GM19468 (cell line): Measurements from ENCODE around the gene NPTN.
"Not testable (repeated sequence)": the region's sequence is repeated elsewhere in the genome, so short reads cannot be mapped to it uniquely, and the experiment has no call there.

Experiments
- ATAC-seq: cut with Tn5 transposase; IDR thresholded peaks from one replicate; pipeline ENCODE4 v1.9.1; 2021; ENCODE audit warnings: mild to moderate bottlenecking, moderate library complexity, moderate number of reproducible peaks; ENCODE audit not compliant: unreplicated experiment; ENCODE audit errors: extremely low read depth

The NPTN gene

GRCh38 chr15:73633111-73633990, at the start of gene NPTN:
NPTN (minus strand) TSS chr15:73633389; CDS start chr15:73633215, 174 bp downstream.
- ATAC-seq: peak; percentile 53

DNA sequence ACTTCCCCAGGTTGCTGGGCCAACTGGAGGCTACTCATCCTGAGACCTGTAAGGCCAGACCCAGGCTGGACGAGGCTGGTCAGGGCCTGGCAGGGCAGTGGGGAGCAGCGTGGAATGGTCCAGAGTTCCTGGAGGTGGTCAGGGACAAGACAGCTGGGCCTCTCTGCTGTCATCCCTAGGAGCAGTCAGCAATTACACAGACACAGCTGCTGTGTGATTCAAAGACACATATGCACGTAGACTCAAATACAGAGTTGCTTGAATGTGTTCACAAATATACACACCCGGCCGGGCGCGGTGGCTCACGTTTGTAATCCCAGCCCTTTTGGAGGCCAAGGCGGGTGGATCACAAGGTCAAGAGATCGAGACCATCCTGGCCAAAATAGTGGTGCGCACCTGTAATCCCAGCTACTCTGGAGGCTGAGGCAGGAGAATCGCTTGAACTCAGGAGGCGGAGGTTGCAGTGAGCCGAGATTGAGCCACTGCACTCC, 49.5 kb upstream of the NPTN start:
- ATAC-seq: no peak

DNA sequence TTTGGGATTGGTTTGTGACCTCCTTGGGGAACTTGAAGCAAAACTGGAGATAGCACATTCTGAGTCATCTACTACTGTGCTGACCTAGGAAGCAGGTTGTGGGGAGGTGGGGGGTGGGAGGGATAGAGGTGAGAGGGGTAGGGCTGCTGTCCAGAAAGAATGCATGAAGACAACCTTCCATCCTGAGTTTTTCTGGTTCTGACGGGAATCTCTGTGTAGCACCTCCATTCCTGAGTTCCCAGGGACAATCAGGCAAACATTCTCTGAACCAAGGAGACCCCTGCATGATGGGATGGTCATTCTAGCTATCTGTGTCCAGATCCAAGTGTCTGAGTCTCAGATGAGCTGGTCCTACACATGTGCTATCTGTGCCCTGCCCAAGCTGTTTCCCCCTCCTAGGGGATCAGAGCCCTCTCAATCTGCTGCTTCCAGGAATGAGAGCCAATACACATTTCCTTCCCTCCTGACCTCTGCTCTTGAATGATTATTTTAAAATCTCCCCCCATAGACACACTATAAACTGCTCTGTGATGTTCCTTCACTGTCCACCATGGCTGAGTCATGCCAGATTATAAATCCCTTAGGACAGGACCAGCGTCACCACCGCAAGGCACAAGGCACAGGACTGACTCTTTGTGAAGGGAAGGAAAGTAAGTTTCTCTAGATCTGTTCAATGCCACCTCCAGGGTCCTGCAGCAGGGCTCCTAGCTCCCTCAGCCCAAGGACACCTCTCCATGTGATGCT, 48.8 kb upstream of the NPTN start:
- ATAC-seq: no peak

DNA sequence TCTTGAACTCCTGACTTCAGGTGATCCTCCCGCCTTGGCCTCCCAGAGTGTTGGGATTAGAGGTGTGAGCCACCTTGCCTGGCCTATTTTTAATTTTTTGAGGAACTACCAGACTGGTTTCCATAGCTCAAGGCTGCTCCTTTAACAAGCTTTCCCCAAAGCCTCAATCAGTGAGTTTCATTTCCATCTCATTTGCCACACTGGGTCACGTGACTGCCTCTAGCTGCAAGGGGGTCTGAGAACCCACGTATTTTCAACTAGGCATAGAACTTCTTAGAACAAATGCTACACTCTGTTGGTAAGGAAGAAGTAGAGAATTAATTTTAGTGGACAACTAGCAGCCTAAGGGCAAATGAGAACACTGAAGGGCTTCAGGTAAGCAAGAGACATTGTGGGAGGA, 47.9 kb upstream of the NPTN start:
- no peak for ATAC-seq

GRCh38 chr15:73680549-73680948, 47.4 kb upstream of the NPTN start:
- ATAC-seq: no peak

GRCh38 chr15:73679964-73680363, 46.8 kb upstream of the NPTN start:
- ATAC-seq: no peak

DNA sequence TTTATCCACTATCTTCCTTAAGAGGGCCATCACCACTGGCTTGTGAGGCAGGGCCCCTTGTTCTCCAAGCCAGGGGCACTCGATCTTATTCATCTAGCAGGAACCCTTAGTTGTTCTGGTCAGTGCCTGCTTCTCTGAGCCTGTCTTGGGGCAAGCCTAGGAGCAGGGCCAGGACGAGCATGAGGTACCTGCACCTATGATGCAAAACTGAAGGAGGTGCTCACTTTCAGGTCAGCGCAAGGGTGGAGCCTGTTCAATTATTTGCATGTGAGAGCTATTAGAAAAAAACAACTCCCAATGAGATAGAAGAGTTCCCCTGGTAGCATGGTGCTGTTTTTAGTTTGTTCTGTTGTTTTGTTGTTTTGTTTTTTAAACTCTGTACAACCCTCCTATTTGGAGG, 46.0 kb upstream of the NPTN start:
- ATAC-seq: no peak

- no peak for ATAC-seq
Measured at GRCh38 chr15:73678498-73678897, 45.3 kb upstream of the NPTN start.

GRCh38 chr15:73677733-73678132, 44.5 kb upstream of the NPTN start:
- no peak for ATAC-seq

DNA sequence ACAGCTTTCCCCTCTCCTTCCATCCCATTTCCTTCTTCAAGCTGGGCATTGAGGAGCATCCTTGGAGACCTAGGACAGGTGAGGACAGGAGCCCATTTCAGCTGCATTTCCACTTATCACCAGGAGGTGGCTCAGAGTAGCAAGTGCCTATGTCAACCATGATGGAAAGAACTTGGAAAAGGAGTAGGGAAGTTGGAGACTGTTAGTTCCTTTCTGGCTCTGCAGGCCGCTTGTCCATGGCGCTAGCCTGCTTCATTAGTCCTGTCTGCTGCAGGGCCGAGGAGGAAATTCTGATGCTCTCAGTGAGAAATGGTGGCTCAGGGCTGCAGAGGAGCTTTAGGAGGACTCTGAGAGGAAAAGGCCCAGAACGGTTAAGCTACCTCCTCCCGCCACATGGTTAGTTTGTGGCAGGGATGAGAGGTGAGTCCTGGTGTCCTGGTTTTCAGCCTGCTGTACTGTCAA, 44.0 kb upstream of the NPTN start:
- ATAC-seq: no peak

- ATAC-seq: no peak
Measured at GRCh38 chr15:73674587-73674986, 41.4 kb upstream of the NPTN start.

DNA sequence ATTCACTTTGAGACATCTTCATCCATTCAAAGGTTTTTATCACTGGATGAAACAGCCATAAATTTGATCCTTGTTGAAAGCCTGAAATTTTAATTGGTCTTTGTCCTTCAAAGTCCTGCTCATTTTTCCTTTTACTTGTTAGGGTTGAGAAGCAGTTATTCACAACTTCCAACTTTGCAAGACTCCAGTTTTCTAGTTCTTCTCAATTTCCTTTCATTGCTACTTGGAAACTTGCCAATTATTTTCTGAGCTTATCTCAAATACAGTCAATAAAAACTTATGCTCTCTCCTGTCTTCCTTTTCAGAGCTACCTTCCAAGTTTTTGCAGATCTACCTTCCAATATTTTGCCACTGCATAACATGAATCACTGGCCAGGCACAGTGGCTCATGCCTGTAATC, 27.3 kb upstream of the NPTN start:
- ATAC-seq: no peak

DNA sequence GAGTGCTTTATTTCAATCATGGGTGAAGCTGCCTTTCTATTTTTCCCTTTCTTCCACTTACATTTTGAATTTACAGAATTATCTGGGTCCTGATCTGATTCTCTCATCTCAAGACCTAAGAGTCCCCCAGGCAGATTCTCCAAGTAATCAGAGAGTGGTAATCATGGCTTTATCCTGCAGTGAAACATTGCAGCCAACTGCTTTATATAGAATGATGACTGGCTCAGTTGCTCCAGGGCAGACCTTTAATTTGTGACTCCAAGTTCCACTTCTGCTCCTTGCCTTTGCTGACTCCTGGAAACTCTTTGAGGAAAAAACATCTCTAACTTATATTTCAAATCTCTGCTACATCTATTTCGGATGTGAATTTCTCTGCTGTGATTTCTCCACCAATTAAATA, 25.5 kb upstream of the NPTN start:
- no peak for ATAC-seq

DNA sequence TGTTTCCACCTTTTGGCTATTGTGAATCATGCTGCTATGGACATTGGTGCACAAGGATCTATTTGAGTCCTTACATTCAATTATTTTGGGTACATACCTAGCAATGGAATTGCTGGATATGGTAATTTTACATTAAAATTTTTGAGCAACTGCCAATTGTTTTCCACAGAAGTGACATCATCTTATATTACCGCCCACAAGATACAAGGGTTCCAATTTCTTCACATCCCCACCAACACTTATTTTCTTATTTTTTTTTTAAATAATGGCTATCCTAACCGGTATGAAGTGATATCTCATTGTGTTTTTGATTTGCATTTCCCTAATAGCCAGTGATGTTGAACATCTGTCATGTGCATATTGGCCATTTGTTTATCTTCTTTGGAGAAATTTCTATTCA, 22.5 kb upstream of the NPTN start:
- no peak for ATAC-seq

GRCh38 chr15:73654659-73655058, 21.5 kb upstream of the NPTN start:
- ATAC-seq: no peak

DNA sequence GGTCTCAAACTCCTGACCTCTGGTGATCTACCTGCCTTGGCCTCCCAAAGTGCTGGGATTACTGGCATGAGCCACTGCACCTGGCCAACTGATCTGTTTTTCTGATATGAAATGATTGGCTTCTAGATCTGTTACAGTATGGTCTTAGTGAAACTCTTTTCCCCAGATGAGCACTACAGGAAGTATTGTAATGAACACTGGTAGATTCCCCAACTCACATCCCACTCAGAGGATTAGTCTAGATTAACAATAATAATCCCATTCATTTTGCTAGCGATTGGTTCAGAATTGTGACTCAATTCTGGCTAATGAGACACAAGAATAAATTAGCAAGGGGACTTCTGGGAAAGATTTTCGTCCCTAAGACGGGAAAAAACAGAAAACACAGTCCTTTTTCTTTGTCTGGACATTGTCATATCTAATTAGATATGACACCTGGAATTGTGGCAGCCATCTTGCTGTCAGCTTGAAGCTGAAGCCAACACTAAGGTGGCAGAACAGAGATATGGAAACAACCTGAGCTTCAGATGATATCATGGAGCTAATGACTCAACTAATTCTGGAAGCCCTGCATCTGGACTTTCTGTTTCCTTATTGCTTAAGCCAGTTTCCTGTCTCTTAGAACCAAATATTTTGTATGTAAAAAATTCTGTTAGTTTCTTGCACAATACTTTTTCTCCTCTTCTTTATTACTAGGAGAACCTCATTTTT, 17.4 kb upstream of the NPTN start:
- no peak for ATAC-seq

DNA sequence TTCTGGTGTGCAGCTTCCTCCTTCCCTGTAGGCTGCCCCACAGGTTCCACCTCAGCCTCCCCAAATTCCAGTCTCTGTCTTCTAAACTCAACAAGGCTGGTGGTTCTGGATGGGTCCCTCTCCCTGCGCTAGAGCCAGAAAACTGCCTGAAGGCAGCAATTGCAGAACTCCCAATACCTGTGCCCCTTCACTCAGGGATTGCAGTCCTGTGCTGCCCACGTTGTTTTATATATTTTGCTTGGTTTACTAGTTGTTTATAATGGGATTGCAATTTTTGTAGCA, 14.8 kb upstream of the NPTN start:
- no peak for ATAC-seq

DNA sequence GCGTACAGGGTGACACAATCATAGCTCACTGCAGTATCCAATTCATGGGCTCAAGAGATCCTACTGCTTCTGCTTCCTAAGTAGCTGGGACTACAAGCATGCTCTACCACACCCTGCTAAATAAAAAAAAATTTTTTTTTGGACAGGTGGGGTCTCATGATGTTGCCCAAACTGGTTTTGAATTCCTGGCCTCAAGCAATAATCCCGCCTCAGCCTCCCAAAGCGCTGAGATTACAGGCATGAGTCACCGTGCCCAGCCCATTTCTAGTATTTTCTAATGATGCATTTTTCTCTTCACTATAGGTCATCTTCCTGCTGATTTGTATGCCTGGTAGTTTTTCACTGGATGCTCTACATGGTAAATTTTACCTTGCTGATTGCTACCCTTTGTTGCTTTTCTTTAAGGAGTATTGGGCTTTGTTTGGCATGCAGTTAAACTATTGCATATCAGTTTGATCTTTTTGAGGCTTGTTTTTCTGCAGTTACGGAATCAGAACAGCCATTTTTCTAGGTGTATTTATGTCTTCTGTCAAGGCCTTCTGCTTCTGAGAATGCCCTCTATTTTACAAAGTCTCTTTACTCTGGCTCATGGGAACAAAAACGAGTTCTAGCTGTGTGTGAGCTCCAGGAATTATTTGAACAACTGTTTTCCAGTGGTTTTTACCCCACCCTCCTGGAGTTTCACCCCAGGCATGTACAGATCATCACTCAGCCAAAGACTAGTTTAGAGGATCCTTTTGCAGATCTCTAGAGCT, 14.2 kb upstream of the NPTN start:
- no peak for ATAC-seq

DNA sequence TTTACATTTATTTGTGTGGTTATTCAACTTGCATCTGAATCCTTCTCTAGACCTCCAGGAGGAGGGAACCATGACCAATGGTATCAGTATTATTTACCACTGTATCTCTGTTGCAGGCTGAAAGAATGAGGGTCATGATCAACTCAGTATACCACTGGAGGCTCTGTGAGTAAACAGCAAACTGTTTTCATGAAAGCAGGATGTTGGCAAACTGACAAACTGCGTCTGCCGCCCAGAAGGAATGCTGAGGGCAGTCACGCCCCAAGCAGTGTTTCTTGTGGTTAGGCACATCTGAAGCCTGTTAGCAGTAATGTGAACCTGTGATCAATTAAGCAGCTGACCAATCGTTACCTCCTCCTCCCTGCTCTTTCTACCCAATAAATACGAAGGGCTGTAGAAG, 6.3 kb upstream of the NPTN start:
- not testable (repeated sequence) for ATAC-seq

DNA sequence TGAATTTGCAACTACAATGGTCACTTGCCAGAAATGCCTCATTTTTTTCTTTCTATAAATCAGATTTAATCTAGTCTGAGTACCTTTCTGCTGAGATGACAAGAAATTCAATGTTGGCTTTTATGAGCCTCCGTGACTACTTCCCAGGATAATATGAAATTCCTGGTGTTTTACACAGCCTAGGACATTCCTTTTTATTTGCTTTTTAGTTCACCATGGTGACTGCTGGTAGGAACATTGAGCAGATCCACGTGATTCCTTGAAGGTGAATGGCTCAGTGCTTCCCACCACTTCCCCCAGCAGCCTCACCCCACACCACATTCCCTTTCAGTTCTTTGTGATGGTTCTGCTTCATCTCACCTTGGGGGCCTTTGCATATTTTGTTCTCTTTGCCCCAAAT, 4.3 kb upstream of the NPTN start:
- no peak for ATAC-seq
